ENCODE measurements around the gene BRAT1. TPM values are rescaled to one million over a fixed set of nuclear protein-coding genes. Genes with fewer than 3 reads are reported as not detected.

The BRAT1 gene
- total RNA-seq, 2 donors from 2014 or later: 42.1 to 42.7 TPM

DNA sequence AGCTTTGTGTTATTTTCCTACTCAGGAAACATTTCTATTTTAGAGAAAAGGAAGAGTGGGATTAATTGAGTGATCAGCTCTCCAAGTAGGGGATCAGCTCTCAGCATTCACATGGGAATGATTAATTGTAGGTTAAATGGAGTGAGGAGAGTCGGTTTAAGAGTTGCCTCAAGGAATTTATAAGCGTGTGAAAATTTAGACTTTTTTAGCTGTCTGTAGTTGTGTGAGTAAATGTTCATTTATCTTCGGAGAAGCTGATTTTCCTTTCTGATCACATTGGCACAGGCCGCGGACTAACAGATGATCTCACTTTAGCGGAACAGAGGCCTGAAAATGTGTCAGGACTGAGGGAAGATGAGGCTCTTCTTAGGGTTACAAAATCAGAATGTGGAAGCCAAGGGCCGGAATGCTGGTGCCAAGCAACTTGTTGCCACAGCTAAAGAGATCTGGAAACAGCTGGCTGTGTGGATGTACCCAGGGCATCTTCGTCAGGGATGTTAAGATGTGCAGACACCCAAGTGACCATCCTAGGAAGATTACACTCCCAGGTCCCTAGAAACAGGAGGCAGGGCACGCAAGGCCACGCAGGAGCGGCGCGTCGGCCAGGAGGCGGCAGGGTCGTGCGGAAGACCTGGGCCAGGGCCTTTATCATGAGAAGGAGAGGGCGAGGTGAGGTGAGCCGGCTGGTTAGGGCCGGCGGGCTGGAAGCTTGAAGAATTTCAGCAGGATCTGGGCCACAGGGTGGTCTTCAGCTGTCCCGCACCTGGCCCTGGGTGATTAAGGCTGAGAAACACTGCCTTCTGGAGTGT lies 41.3 kb upstream of the BRAT1 start:
- no peaks in the 10 kb centered on the region for H3K27me3 ChIP-seq (ENCODE audit: control insufficient read depth, insufficient read depth, low read length, poor library complexity, severe bottlenecking)
- H3K9ac ChIP-seq (ENCODE audit: extremely low read depth, low read length, poor library complexity, severe bottlenecking): no peak overlapping the region
- Mint-ChIP-seq H3K27ac (no peak overlapping the region), H3K27me3 (ENCODE audit: insufficient read depth) (no peaks in the 10 kb centered on the region), H3K4me3 (no peak overlapping the region), H3K4me1 (peaks cover 2% of the 10 kb centered on the region), H3K36me3 (ENCODE audit: low read depth) (peaks cover 50% of the 10 kb centered on the region), H3K9me3 (no peaks in the 10 kb centered on the region)
- H3K27ac ChIP-seq (ENCODE audit: low read depth, low read length): no peak overlapping the region
- no peaks in the 10 kb centered on the region for H3K4me1 ChIP-seq (ENCODE audit: control insufficient read depth, insufficient read depth, low read length)
- H3K9me3 ChIP-seq (ENCODE audit: control insufficient read depth, low read length): no peaks in the 10 kb centered on the region
- no peak for DNase-seq
- H3K36me3 ChIP-seq (ENCODE audit: control insufficient read depth, insufficient read depth, low read length): peaks cover 25% of the 10 kb centered on the region
- no peak overlapping the region for H3K4me3 ChIP-seq (ENCODE audit: low read length)
- TF ChIP-seq, protein P1, sequence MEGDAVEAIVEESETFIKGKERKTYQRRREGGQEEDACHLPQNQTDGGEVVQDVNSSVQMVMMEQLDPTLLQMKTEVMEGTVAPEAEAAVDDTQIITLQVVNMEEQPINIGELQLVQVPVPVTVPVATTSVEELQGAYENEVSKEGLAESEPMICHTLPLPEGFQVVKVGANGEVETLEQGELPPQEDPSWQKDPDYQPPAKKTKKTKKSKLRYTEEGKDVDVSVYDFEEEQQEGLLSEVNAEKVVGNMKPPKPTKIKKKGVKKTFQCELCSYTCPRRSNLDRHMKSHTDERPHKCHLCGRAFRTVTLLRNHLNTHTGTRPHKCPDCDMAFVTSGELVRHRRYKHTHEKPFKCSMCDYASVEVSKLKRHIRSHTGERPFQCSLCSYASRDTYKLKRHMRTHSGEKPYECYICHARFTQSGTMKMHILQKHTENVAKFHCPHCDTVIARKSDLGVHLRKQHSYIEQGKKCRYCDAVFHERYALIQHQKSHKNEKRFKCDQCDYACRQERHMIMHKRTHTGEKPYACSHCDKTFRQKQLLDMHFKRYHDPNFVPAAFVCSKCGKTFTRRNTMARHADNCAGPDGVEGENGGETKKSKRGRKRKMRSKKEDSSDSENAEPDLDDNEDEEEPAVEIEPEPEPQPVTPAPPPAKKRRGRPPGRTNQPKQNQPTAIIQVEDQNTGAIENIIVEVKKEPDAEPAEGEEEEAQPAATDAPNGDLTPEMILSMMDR (conservative IDR thresholded peaks at IDR 0.05): no peak
- 94 to 95% methylated on average over 17 to 22 of the region's 22 CpGs for WGBS, 2 experiments (ENCODE audit: insufficient coverage in 1 of 2, insufficient read length in 1 of 2)

DNA sequence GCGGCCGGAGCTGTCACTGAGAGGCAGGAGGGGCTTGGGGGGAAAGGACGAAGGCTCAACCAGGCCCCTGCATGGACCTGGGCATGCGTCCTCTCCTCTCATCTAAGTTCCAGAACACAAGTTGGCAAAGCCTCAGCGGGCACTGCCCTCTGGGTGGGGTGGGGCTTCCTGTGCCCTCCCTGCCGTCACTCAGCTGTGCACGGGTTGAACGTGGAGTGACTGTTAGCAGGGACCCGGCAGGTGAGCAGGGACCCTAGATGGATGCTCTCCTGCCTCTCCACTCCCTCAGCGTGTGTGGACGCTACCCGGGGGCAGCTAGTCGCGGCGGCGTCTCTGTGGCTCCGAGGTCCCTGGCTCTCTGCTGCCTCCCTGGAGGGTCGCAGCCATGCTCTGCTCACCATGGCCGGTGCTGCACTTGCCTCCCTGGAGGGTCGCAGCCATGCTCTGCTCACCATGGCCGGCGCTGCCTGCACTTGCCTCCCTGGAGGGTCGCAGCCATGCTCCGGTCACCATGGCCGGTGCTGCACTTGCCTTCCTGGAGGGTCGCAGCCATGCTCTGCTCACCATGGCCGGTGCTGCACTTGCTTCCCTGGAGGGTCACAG lies 40.0 kb upstream of the BRAT1 start:
- H3K27ac ChIP-seq (ENCODE audit: low read depth, low read length): no peak overlapping the region
- no peak overlapping the region for H3K4me3 ChIP-seq (ENCODE audit: low read length)
- peaks cover 20% of the 10 kb centered on the region for H3K36me3 ChIP-seq (ENCODE audit: control insufficient read depth, insufficient read depth, low read length)
- H3K4me1 ChIP-seq (ENCODE audit: control insufficient read depth, insufficient read depth, low read length): no peaks in the 10 kb centered on the region
- Mint-ChIP-seq H3K9me3 (no peaks in the 10 kb centered on the region), H3K27ac (no peak overlapping the region), H3K4me1 (no peaks in the 10 kb centered on the region), H3K27me3 (ENCODE audit: insufficient read depth) (no peaks in the 10 kb centered on the region), H3K4me3 (no peak overlapping the region), H3K36me3 (ENCODE audit: low read depth) (peaks cover 52% of the 10 kb centered on the region)
- no peak overlapping the region for H3K9ac ChIP-seq (ENCODE audit: extremely low read depth, low read length, poor library complexity, severe bottlenecking)
- no peaks in the 10 kb centered on the region for H3K9me3 ChIP-seq (ENCODE audit: control insufficient read depth, low read length)
- TF ChIP-seq, protein P1 (conservative IDR thresholded peaks at IDR 0.05): no peak
- WGBS, 2 experiments (ENCODE audit: insufficient coverage in 1 of 2, insufficient read length in 1 of 2): 93 to 94% methylated on average over 22 to 27 of the region's 27 CpGs
- H3K27me3 ChIP-seq (ENCODE audit: control insufficient read depth, insufficient read depth, low read length, poor library complexity, severe bottlenecking): no peaks in the 10 kb centered on the region
- no peak for DNase-seq

DNA sequence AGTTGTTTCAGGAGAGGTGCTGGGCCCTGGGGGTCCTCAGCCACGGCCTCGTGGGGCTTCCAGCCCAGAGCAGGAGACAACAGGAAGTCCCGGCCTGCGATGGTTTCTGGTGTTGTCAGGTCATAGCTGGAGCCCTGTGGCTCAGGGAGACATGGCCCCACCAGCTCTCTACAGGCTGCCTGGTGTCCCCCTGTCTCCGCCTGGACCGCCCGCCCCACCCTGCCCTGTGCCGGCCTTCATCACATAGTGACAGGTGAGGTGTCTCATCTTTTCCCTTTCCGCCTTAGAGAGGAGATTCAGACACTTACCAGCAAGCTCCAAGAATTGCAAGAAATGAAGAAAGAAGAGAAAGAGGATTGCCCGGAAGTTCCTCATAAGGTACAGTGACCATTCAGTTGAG lies 39.3 kb upstream of the BRAT1 start:
- Mint-ChIP-seq H3K4me3 (no peak overlapping the region), H3K9me3 (no peaks in the 10 kb centered on the region), H3K4me1 (no peaks in the 10 kb centered on the region), H3K36me3 (ENCODE audit: low read depth) (peaks cover 53% of the 10 kb centered on the region), H3K27ac (no peak overlapping the region), H3K27me3 (ENCODE audit: insufficient read depth) (no peaks in the 10 kb centered on the region)
- WGBS, 2 experiments (ENCODE audit: insufficient coverage in 1 of 2, insufficient read length in 1 of 2): 93 to 94% methylated on average over 8 to 10 of the region's 10 CpGs
- H3K4me1 ChIP-seq (ENCODE audit: control insufficient read depth, insufficient read depth, low read length): no peaks in the 10 kb centered on the region
- H3K36me3 ChIP-seq (ENCODE audit: control insufficient read depth, insufficient read depth, low read length): peaks cover 20% of the 10 kb centered on the region
- TF ChIP-seq, protein P1 (conservative IDR thresholded peaks at IDR 0.05): no peak
- no peak overlapping the region for H3K4me3 ChIP-seq (ENCODE audit: low read length)
- H3K9me3 ChIP-seq (ENCODE audit: control insufficient read depth, low read length): no peaks in the 10 kb centered on the region
- H3K27ac ChIP-seq (ENCODE audit: low read depth, low read length): no peak overlapping the region
- H3K27me3 ChIP-seq (ENCODE audit: control insufficient read depth, insufficient read depth, low read length, poor library complexity, severe bottlenecking): no peaks in the 10 kb centered on the region
- H3K9ac ChIP-seq (ENCODE audit: extremely low read depth, low read length, poor library complexity, severe bottlenecking): no peak overlapping the region
- DNase-seq: no peak

All from endodermal cell (in vitro differentiated cells).